Pancreas (tissue), 10 donors: ENCODE data around the gene VANGL1. TPM values are rescaled to one million over a fixed set of nuclear protein-coding genes. Genes with fewer than 3 reads are reported as not detected.

ENCODE experiments used
- ATAC-seq, 4 donors: fragments of 200-7000 bp; cut with Tn5 transposase; one replicate each; pipeline versions ENCODE4 v1.8.0 to v1.9.1; 2020; ENCODE audit warnings: mild to moderate bottlenecking in 4 of 4, moderate library complexity in 4 of 4
- DNase-seq, 6 donors: peaks; one replicate each; pipeline ENCODE4 v3.0.0-alpha.2; 2020
- FAIRE-seq: peaks from 2 replicates; lab custom pipeline; 2012; peaks lifted over from hg19 to GRCh38; lab: Jason Lieb, UNC
- H3K27ac ChIP-seq, 4 donors: fragments of 200-600 bp; sonication (generic); 1 replicate in 3 of 4; 2 replicates in 1 of 4; pipeline versions ENCODE4 v1.5.0 to v1.8.0; 2020
- H3K27me3 ChIP-seq, 4 donors: fragments of 200-600 bp; one replicate each; pipeline ENCODE4 v1.8.0; 2021
- H3K36me3 ChIP-seq, 3 donors: fragments of 200-600 bp; sonication (generic) in 1 of 3; one replicate each; pipeline versions ENCODE4 v1.5.0 to v1.8.0; 2020 to 2021
- H3K4me1 ChIP-seq, 3 donors: fragments of 200-600 bp; one replicate each; pipeline ENCODE4 v1.8.0; 2021
- H3K4me3 ChIP-seq, 4 donors: fragments of 200-600 bp; sonication (generic) in 2 of 4; one replicate each; pipeline versions ENCODE4 v1.5.0 to v1.8.0; 2020 to 2021
- H3K9me3 ChIP-seq, 4 donors: fragments of 200-600 bp; one replicate each; pipeline ENCODE4 v1.8.0; 2021
- WGBS, 2 donors: extraction: QIAGEN DNeasy Blood & Tissue Kit; methylation state at CpG; one replicate each; pipeline ENCODE4 v1.1.7; 2013; 5-methylcytosine and 5-hydroxymethylcytosine counted together
- intact Hi-C, 3 donors: fragments of 100-400 bp; cut with DNase I; formaldehyde crosslinking; loops; one replicate each; pipeline versions ENCODE4 v1.11.1 to v1.14.2; 2022
- polyA plus RNA-seq, 2 donors: library from polyadenylated mRNA; stranded (reverse); fragments of 200-250 nt; gene quantifications; one replicate each; pipeline ENCODE4 v1.2.3, GENCODE V29; 2013
- total RNA-seq, 6 donors: library from RNA; stranded (reverse); fragmentation: NEBNext Ultra II Directional in 4 of 6; extraction: Animal tissue kit (Norgen Biotek cat#: 25700) in 4 of 6; gene quantifications; one replicate each; pipeline versions ENCODE4 v1.2.1 to v1.2.4, GENCODE V29; 2021 to 2023
- TF ChIP-seq, protein P1 (sequence below), 4 donors: fragments of 200-600 bp; sonication (generic) in 3 of 4; IDR thresholded peaks; one replicate each; pipeline versions ENCODE4 v1.5.0 to v1.8.0; 2021; ENCODE audit warnings: antibody characterized with exemption in 4 of 4
- donor health status: healthy with polysubstance abuse.
- donor health status: DM: no; HTN: no; CAD: no; lungs with moderate emphysema.
- donor health status: DM: no; HTN: no; CAD: no.
- donor health status: control.
- donor health status: control.
- donor health status: Bipolar disorder and iron deficiency.
- donor health status: DM: yes; HTN: yes; CAD: no.
- donor health status: DM: no; HTN: no; CAD: no.
- donor health status: DM: no; HTN: no; CAD: no.
- donor health status: DM: yes; HTN: yes; CAD: no.

The VANGL1 gene
- total and polyA plus RNA-seq, 8 donors, result 1.2 to 9.0 (median 5.4) TPM

DNA sequence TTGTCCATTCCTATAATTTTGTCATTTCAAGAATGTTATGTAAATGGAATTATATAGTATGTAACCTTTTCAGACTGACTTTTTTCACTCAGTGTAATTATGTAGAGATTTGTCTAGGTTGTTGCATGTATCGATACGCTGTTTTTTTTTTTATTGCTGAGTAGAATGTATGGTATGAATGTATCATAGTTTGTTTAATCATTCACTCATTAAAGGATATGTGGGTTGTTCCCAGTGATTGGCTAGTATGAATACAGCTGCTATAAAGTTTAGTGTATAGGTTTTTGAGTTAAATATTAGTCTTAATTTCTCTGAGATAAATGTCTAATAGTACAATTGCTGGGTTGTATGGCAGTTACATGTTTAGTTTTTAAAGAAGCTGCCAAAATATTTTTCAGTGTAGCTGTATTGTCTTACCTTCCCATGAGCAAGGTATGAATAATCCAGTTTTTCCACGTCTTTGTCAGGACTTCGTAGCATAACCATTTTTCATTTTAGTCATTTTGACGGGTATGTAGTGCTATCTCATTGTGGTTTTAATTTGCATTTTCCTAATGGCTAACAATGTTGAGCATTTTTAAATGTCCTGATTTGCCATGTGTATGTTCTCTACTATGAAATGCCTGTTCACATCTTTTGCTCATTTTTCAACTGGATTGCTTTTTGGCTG is 104.4 kb downstream of the VANGL1 start:
- no peak overlapping the region for H3K27ac ChIP-seq
- H3K9me3 ChIP-seq, result no peaks in the 10 kb centered on the region
- intact Hi-C loops, result no loop called here
- H3K27me3 ChIP-seq, result no peaks in the 10 kb centered on the region
- FAIRE-seq (no peak), ATAC-seq (no peak), DNase-seq (no peak)
- no peaks in the 10 kb centered on the region for H3K36me3 ChIP-seq
- 46 to 71% methylated on average over 5 of the region's 5 CpGs for WGBS, 2 donors
- no peaks in the 10 kb centered on the region for H3K4me1 ChIP-seq
- no peak overlapping the region for H3K4me3 ChIP-seq
- TF ChIP-seq, protein P1, sequence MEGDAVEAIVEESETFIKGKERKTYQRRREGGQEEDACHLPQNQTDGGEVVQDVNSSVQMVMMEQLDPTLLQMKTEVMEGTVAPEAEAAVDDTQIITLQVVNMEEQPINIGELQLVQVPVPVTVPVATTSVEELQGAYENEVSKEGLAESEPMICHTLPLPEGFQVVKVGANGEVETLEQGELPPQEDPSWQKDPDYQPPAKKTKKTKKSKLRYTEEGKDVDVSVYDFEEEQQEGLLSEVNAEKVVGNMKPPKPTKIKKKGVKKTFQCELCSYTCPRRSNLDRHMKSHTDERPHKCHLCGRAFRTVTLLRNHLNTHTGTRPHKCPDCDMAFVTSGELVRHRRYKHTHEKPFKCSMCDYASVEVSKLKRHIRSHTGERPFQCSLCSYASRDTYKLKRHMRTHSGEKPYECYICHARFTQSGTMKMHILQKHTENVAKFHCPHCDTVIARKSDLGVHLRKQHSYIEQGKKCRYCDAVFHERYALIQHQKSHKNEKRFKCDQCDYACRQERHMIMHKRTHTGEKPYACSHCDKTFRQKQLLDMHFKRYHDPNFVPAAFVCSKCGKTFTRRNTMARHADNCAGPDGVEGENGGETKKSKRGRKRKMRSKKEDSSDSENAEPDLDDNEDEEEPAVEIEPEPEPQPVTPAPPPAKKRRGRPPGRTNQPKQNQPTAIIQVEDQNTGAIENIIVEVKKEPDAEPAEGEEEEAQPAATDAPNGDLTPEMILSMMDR (IDR thresholded peaks at IDR 0.05), result no peak

Other genes with a start within 250 kb of the VANGL1 start
- under 1 TPM in 5 of 6 donors, not detected in 1; 0.09 to 0.59 (median 0.14) TPM for gene CASQ2, start 126.7 kb downstream of the VANGL1 start, total RNA-seq
- 1 to 10 TPM; 1.0 to 1.2 TPM for gene CASQ2, start 126.7 kb downstream of the VANGL1 start, polyA plus RNA-seq
- under 1 TPM in 2 of 6 donors, not detected in 4; 0.03 to 0.06 TPM for gene NHLH2, start 199.2 kb downstream of the VANGL1 start, total RNA-seq
- gene NHLH2, start 199.2 kb downstream of the VANGL1 start, polyA plus RNA-seq, result under 1 TPM in 1 of 2 donors, not detected in 1; 0.12 TPM